RWPE1 (cell line): ENCODE data around the gene USF2.
A peak's percentile ranks its signal among the peaks of the same experiment; 100 is the strongest.

Experiments
- CTCF ChIA-PET: fragments of 350-600 bp; sonication (Branson Sonifier 250); formaldehyde crosslinking; extraction: SDS; loops from one replicate; lab custom pipeline; 2021; lab: Yijun Ruan, JAX
- POLR2A ChIA-PET: fragments of 400-600 bp; formaldehyde crosslinking; extraction: SDS; loops from one replicate; lab custom pipeline; 2020; ENCODE audit warnings: antibody characterized with exemption; ENCODE audit not compliant: low non-redundant PET; lab: Yijun Ruan, JAX
- DNase-seq: peaks from one replicate; pipeline ENCODE4 v3.0.0; 2012; ENCODE audit warnings: low spot score
- H3K27ac ChIP-seq: fragments of 450-650 bp; 2 replicates; pipeline ENCODE4 v1.5.1; 2017
- CTCF ChIP-seq: fragments of 450-650 bp; conservative IDR thresholded peaks from 2 replicates; pipeline ENCODE4 v1.5.1; 2017; ENCODE audit warnings: low read depth, mild to moderate bottlenecking

Gene USF2

DNA sequence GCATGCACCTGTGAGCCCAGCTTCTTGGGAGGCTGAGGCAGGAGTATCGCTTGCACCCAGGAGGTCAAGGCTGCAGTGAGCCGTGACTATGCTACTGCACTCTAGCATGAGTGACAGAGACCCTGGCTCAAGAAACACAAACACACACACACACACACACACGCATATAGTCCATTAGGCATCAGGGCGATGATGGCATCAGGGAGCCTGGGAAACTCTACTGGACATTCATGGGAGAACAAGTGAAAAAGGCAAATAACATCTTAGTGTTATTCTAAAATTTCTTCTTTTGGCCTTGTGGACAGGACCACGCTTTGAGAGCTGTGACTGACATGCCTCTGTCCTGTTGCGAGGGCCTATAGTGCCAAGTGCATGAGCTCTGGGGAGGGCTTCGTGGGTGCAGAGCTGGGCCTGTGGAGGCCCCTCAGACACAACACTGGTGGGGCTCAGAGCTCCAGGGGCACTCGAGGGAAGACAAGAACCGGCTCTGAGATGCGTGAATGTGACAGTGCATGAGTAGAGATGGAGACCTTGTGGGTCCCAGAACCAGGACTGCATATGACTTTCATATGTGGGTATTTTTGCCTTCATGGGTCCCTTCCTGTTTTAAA lies 8.0 kb upstream of the USF2 start:
- CTCF ChIA-PET, result no interaction called here
- DNase-seq, result no peak
- no peak for TF ChIP-seq CTCF
- no peak overlapping the region for H3K27ac ChIP-seq
- POLR2A ChIA-PET, result no interaction called here

DNA sequence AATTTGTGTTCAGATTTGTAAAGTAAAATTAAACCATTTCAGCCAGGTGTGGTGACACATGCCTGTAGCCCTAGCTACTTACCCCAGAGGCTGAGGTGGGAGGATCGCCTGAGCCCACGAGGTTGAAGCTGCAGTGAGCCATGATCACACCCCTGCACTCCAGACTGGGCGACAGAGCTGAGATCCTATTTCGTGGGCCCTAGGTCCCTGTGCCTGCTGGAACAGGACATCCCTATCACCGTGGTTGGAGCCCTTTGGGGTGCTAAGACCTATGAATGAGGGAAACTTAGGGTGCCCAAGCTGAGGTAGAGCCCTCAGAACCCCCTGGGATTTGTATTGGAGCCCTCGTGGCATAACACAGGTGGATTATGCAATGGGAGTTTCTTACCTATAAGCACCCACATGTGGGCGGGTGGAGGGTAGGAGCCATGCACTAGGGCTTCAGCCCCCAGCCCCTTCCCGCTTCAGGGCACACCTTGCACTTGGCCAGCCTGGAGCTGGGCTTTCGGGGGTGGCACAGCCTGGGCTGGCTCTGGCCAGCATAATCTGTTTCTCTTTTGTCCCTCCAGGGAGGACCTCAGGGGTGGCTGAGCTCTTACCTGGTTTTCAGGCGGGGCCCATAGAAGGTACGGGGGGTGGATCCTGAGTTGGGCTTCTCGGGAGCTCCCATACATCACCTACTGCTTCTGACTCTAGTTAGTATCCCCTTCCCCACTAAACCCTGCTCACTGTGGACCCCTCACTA lies 7.2 kb upstream of the USF2 start:
- CTCF ChIA-PET, result no interaction called here
- no peak for DNase-seq
- TF ChIP-seq CTCF, result no peak
- no peak overlapping the region for H3K27ac ChIP-seq
- POLR2A ChIA-PET, result interaction anchor here (0.6 kb wide), 1 partner anchor 206 kb away, joined by 3 read pairs; no protein-coding TSS in a partner anchor

- H3K27ac ChIP-seq, result no peak overlapping the region
- ChIA-PET CTCF (no interaction called here), POLR2A (no interaction called here)
- TF ChIP-seq CTCF, result no peak
- no peak for DNase-seq
These were observed 6.5 kb upstream of the USF2 start for GRCh38 chr19:35262101-35262761.

- TF ChIP-seq CTCF, result no peak
- DNase-seq, result no peak
- peak overlapping the region; percentile 95 for H3K27ac ChIP-seq
- ChIA-PET CTCF (no interaction called here), POLR2A (interaction anchor here (0.5 to 0.6 kb wide), 2 partner anchors 93 to 202 kb away, joined by 3 to 9 read pairs; no protein-coding TSS in a partner anchor)
These were observed 4.3 kb upstream of the USF2 start for GRCh38 chr19:35264268-35265125.

- CTCF ChIA-PET, result interaction anchor here (0.7 kb wide), 1 partner anchor 230 kb away, joined by 4 read pairs; no protein-coding TSS in a partner anchor
- TF ChIP-seq CTCF, result no peak
- peak overlapping the region; percentile 95 for H3K27ac ChIP-seq
- DNase-seq, result no peak
- POLR2A ChIA-PET, result interaction anchor here (0.6 kb wide), 1 partner anchor 93 kb away, joined by 3 read pairs; no protein-coding TSS in a partner anchor
These were observed 3.4 kb upstream of the USF2 start for GRCh38 chr19:35265126-35265899.
